SH-SY5Y (cell line): Measurements from ENCODE around the gene PTPRT.

Source experiments
- GATA2 ChIP-seq: IDR thresholded peaks from 2 replicates; pipeline ENCODE4 v1.6.1; 2011; ENCODE audit warnings: mild to moderate bottlenecking, low read depth, low read length
- GATA3 ChIP-seq: IDR thresholded peaks from 2 replicates; pipeline ENCODE4 v1.6.1; 2011; ENCODE audit warnings: low read depth, mild to moderate bottlenecking, low read length, moderate library complexity

- TF ChIP-seq GATA2 (no peak), GATA3 (no peak)
These were observed 6.5 kb upstream of the PTPRT start for GRCh38 chr20:43196243-43196642.
